ENCODE data around the gene GTF2I. TPM values are rescaled to one million over a fixed set of nuclear protein-coding genes. Genes with fewer than 3 reads are reported as not detected.

Gene GTF2I
- total RNA-seq, 1 experiment from 2014 or later = 357 TPM

DNA sequence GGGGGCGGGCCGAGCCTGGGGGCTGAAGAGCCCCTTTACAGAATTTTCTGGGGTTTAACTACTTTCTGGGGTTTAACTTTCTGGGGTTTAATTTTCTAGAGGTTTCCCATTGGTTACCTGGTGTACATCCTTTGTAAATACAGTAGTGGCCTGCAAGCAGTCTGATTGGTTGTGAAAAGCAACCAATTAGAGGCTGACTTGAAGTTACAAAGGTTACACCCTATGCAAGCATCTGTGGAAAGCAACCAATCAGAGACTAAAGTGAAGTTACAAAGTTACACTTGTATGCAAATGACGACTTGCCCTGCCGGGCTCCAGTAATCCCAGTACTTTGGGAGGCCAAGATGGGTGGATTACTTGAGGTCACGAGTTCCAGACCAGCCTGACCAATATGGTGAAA is 27.4 kb downstream of the GTF2I start:
- Histone ChIP-seq H3K9me3 (ENCODE audit: control insufficient read depth, low read depth, low read length) (no peaks in the 10 kb centered on the region), H3K4ac (ENCODE audit: low read depth, low read length) (no peak overlapping the region), H3K27ac (ENCODE audit: insufficient read length, low read depth, low read length) (no peak overlapping the region), H2BK12ac (ENCODE audit: insufficient read length, low read depth, low read length) (no peak overlapping the region), H4K5ac (ENCODE audit: insufficient read length, low read depth, low read length) (no peak overlapping the region), H3K18ac (ENCODE audit: insufficient read length, low read depth, low read length) (no peak overlapping the region), H3K4me1 (ENCODE audit: insufficient read depth, low read length) (no peaks in the 10 kb centered on the region; the same call in 1 of the 2 replicates), H3K79me1 (ENCODE audit: insufficient read depth, low read depth, low read length, poor library complexity, severe bottlenecking) (peaks cover 6% of the 10 kb centered on the region), H2BK5ac (ENCODE audit: insufficient read length, low read length) (no peak overlapping the region), H2AFZ (ENCODE audit: low read length) (no peak overlapping the region), H2AK5ac (ENCODE audit: insufficient read length, low read length) (no peak overlapping the region), H3K79me2 (ENCODE audit: insufficient read depth, low read length) (peaks cover 28% of the 10 kb centered on the region; the same call in 1 of the 2 replicates), H3K27me3 (ENCODE audit: insufficient read depth, low read length) (no peaks in the 10 kb centered on the region), H3K23ac (ENCODE audit: insufficient read length, low read depth, low read length) (no peak overlapping the region), H3K4me2 (ENCODE audit: insufficient read depth, insufficient read length, low read length) (no peak overlapping the region), H4K91ac (ENCODE audit: insufficient read length, low read depth, low read length) (no peak overlapping the region), H2BK120ac (ENCODE audit: low read depth, low read length, poor library complexity, severe bottlenecking) (no peak overlapping the region), H2BK15ac (ENCODE audit: low read depth, low read length) (no peak overlapping the region), H3K9ac (ENCODE audit: extremely low read depth, insufficient read length, low read length) (no peak overlapping the region), H3K14ac (ENCODE audit: insufficient read depth, low read length) (no peak overlapping the region), H2BK20ac (ENCODE audit: low read depth, low read length, poor library complexity, severe bottlenecking) (no peak overlapping the region), H4K8ac (replicated peaks; ENCODE audit: insufficient read length, low read depth, low read length) (no peak overlapping the region), H4K20me1 (ENCODE audit: control insufficient read depth, insufficient read depth, insufficient read length) (peaks cover 3% of the 10 kb centered on the region), H3T11ph (ENCODE audit: low read length) (no peak overlapping the region), H3K23me2 (ENCODE audit: insufficient read length, low read depth, low read length, poor library complexity, severe bottlenecking) (no peaks in the 10 kb centered on the region), H3K56ac (ENCODE audit: insufficient read length, low read depth, low read length) (no peak overlapping the region)
- Mint-ChIP-seq H3K36me3 (ENCODE audit: insufficient read depth in 1 of 3, low read depth in 3 of 3) (peaks cover 30 to 71% (median 67%) of the 10 kb centered on the region in 3 experiments; a peak in 6 of 7 replicates), H3K4me3 (no peak overlapping the region), H3K4me1 (peaks cover 22 to 24% of the 10 kb centered on the region in 2 experiments), H3K9me3 (no peaks in the 10 kb centered on the region; a peak in 1 of 5 replicates), H3K27ac (peak overlapping the region in 1 of 3 experiments; percentile 85; a peak in 2 of 7 replicates), H3K27me3 (ENCODE audit: low read depth) (peaks cover 3% of the 10 kb centered on the region; the same call in 1 of the 2 replicates)
- no CpG with 5 or more reads among the region's 5 CpGs for whole genome bisulfite sequencing (ENCODE audit: extremely low coverage, insufficient read length, low lambda C conversion rate)
- no peak for DNase-seq
- TF ChIP-seq, protein P1, sequence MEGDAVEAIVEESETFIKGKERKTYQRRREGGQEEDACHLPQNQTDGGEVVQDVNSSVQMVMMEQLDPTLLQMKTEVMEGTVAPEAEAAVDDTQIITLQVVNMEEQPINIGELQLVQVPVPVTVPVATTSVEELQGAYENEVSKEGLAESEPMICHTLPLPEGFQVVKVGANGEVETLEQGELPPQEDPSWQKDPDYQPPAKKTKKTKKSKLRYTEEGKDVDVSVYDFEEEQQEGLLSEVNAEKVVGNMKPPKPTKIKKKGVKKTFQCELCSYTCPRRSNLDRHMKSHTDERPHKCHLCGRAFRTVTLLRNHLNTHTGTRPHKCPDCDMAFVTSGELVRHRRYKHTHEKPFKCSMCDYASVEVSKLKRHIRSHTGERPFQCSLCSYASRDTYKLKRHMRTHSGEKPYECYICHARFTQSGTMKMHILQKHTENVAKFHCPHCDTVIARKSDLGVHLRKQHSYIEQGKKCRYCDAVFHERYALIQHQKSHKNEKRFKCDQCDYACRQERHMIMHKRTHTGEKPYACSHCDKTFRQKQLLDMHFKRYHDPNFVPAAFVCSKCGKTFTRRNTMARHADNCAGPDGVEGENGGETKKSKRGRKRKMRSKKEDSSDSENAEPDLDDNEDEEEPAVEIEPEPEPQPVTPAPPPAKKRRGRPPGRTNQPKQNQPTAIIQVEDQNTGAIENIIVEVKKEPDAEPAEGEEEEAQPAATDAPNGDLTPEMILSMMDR (conservative IDR thresholded peaks at IDR 0.05) = no peak

Data from H9 (cell line).